GM20000 (cell line): ENCODE measurements around the gene GUCY1A2.
"Not testable (repeated sequence)": the region's sequence is repeated elsewhere in the genome, so short reads cannot be mapped to it uniquely, and the experiment has no call there.

ENCODE experiments used
- DNase-seq: peaks from one replicate; pipeline ENCODE4 v3.0.0; 2012; ENCODE audit warnings: low spot score
- TF ChIP-seq, protein P1 (sequence below): IDR thresholded peaks from 2 replicates; pipeline ENCODE4 v1.5.1; 2012; ENCODE audit warnings: mild to moderate bottlenecking, control low read depth; ENCODE audit errors: extremely low read depth, missing control alignments

The GUCY1A2 gene

DNA sequence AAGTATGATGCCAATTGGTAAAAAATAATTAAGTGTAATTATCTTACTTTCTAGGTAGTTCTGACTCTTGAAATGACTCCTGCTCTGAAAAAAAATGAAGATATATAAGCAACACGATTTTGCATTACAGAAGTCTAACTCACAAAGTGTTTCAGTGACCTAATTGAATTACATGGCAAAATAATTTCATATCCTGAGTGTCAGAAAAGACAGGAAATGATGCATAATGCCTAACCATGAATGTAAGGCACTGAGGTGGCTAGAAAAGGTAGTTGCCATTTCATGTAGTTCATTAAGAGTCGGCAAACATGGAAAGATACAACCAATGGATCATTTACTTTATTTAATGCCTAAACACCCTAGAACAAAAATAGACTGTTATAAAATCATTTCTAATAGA, 113.5 kb downstream of the GUCY1A2 start:
- no peak for DNase-seq

DNA sequence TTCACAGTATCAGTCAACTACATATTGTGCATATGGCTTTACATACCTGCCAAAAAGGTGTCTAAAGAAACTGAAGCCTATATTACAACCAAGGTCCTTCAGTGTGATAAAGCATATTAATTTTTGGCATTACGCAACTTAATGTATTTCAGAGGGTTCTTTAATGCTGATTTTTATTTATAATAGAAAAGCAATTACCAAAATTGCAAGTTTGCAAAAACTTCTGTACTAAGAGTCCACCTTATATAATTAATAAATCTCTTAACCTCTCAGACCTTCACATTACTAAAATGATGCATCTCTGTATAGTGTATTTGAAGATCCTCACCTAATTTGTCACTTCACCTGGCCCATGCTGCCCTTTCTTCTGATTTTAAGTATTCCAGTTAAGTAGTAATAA, 128.6 kb downstream of the GUCY1A2 start:
- TF ChIP-seq, protein P1, sequence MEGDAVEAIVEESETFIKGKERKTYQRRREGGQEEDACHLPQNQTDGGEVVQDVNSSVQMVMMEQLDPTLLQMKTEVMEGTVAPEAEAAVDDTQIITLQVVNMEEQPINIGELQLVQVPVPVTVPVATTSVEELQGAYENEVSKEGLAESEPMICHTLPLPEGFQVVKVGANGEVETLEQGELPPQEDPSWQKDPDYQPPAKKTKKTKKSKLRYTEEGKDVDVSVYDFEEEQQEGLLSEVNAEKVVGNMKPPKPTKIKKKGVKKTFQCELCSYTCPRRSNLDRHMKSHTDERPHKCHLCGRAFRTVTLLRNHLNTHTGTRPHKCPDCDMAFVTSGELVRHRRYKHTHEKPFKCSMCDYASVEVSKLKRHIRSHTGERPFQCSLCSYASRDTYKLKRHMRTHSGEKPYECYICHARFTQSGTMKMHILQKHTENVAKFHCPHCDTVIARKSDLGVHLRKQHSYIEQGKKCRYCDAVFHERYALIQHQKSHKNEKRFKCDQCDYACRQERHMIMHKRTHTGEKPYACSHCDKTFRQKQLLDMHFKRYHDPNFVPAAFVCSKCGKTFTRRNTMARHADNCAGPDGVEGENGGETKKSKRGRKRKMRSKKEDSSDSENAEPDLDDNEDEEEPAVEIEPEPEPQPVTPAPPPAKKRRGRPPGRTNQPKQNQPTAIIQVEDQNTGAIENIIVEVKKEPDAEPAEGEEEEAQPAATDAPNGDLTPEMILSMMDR, result no peak
- DNase-seq, result no peak

More for the DNA sequence above, 113.5 kb downstream of the GUCY1A2 start:
- TF ChIP-seq, protein P1, result no peak

DNA sequence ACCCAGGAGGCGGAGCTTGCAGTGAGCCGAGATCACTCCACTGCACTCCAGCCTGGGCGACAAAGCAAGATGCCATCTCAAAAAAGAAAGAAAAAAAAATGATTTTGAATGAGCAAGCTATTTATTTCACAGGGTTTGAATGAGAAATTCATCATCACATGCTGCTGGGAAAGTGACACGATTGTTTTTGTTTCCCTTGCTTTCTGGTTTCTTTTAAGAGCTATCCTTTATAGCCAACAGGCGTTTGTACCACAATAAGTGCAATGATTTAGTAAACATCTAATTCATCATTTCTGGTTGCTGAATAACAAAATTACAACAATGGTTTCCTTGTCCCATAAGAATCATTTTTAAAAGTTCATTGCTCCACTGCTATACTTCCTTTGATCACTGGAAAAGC, 129.9 kb downstream of the GUCY1A2 start:
- TF ChIP-seq, protein P1, result no peak
- no peak for DNase-seq

DNA sequence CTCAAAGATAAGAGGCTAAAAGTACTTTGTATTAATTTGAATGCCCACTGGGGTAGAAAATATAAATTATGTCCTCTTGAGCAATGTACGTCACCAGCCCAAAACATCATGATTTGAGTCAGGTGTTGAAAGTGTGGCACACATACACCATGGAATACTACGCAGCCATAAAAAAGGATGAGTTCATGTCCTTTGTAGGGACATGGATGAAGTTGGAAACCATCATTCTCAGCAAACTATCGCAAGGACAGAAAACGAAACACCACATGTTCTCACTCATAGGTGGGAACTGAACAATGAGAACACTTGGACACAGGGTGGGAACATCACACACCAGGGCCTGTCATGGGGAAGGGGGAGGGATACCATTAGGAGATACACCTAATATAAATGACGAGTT, 134.6 kb downstream of the GUCY1A2 start:
- DNase-seq, result not testable (repeated sequence)

DNA sequence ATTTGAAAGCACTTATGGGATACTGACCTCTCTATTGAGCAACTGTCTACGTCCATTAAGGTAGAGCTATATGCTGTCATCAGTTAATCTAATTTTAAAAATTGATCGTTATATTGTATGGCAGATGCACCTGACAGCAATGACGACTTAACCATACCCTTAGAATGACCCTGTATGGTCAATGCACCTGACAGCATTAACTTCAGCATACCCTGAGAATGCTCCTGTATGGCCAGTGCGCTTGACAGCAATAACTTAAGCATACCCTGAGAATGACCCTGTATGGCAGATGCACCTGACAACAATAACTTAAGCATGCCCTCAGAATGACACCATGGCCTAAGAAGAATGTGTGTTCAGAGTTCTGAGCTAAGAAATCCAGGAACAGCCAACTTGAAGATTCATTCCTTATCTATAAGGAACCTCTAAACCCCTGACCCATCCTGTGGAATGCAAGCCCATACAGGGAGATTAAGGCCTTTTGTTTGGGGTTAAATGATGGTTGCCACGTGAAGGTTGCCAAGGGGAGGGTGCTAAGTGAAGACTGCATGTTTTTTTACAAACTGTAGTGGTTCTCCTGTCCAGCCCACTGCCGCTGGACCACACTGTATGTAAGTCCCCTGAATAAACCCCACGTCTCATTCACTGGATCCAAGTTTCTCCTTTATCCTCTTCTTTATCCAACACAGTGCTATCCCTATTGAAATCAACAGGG, 138.3 kb downstream of the GUCY1A2 start:
- DNase-seq, result no peak
- TF ChIP-seq, protein P1, result no peak

DNA sequence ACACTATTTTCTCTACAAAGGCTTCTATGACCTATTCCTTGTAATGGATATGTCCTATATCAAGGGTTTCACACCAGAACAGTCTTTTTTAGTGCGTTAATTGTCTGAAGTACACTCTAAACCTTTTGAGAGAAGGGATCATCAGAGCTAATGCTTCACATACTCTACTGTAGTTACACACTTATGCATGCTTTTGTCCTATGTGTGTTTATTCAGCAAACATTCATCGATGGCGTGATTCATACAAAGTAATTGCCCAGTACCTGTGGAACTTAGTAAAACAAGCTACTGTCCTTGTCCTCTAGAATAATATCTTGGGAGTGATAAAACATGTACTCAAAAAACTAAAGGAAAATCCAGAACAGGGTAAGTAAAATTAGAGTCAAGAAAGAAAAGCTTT, 139.2 kb downstream of the GUCY1A2 start:
- no peak for DNase-seq
- TF ChIP-seq, protein P1, result no peak

DNA sequence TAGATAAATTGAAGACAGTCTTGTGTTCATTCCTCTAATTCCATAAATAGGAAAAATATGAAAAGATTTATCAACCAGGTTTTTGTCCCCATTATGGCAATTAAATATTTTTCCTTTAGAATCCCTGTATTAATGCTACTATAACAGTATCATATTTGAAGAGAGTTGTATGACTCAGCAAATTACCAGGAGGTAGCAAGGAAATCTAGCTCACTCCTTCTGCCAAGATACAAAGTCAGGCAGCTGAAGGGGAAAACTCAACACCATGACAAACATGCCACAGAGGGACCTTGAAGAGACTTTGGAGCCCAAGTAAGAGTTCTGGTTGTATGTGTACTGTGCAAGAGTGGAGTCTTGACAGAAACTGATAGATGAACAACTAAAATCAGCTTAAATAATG, 143.3 kb downstream of the GUCY1A2 start:
- TF ChIP-seq, protein P1, result no peak
- DNase-seq, result no peak

DNA sequence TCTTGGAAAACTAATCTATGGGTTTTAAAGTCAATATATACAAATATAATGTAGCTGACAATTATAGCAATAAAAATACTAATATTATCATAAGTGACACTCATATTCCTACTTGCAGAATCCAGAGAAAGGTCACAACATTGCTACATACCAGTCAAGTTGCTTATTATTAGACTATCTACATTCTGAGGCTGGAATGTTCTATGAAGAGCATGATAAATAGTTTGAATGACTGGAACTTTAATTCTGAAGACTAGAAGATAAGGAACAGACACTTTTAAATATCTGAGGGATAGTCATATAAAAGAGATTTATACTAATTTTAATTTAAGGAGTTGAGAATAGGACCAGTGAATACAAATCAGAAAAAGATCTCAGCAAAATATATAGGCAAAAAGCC, 146.0 kb downstream of the GUCY1A2 start:
- TF ChIP-seq, protein P1, result no peak
- DNase-seq, result no peak
